PC-3 (cell line): ENCODE data around the gene TUFM. TPM values are rescaled to one million over a fixed set of nuclear protein-coding genes. Genes with fewer than 3 reads are reported as not detected.
"Not testable (repeated sequence)": the region's sequence is repeated elsewhere in the genome, so short reads cannot be mapped to it uniquely, and the experiment has no call there.

Experiments used
- ATAC-seq: fragments of 200-7000 bp; cut with Tn5 transposase; 2 replicates; pipeline ENCODE4 v1.9.1; 2020; ENCODE audit warnings: mild to moderate bottlenecking, moderate library complexity
- BruUV-seq: library from RNA; stranded (reverse); fragments of 400-500 nt; replicated peaks from 2 replicates; lab custom pipeline; 2021; lab: Mats Ljungman, UMichigan
- CTCF ChIA-PET: fragments of 300-600 bp; sonication (Branson Sonifier 250); formaldehyde crosslinking; loops from one replicate; lab custom pipeline; 2022; ENCODE audit warnings: antibody characterized with exemption; lab: Charles Lee
- POLR2A ChIA-PET: fragments of 300-600 bp; sonication (Branson Sonifier 250); formaldehyde crosslinking; loops from one replicate; lab custom pipeline; 2022; ENCODE audit warnings: antibody characterized with exemption; ENCODE audit not compliant: unreplicated experiment; lab: Charles Lee
- DNase-seq: peaks from one replicate; pipeline ENCODE4 v3.0.0-alpha.2; 2015
- H2AFZ ChIP-seq: fragments of 300-600 bp; sonication (generic); 2 replicates; pipeline ENCODE4 v1.6.0; 2016; ENCODE audit warnings: antibody characterized with exemption, low read length
- H3F3A ChIP-seq: fragments of 300-600 bp; sonication (generic); one replicate; pipeline ENCODE4 v1.6.0; 2017; ENCODE audit warnings: antibody characterized with exemption, low read length, control low read depth, mild to moderate bottlenecking; ENCODE audit not compliant: unreplicated experiment
- H3K27ac ChIP-seq: fragments of 300-600 bp; sonication (generic); 2 replicates; pipeline ENCODE4 v1.5.1; 2016; ENCODE audit warnings: mild to moderate bottlenecking, low read length
- H3K27me3 ChIP-seq: fragments of 300-600 bp; sonication (generic); 2 replicates; pipeline ENCODE4 v1.6.1; 2016; ENCODE audit warnings: low read length, mixed read lengths
- H3K36me3 ChIP-seq: fragments of 300-600 bp; sonication (generic); 2 replicates; pipeline ENCODE4 v1.6.1; 2016; ENCODE audit warnings: low read depth, mixed run types, low read length, mixed read lengths
- H3K4me1 ChIP-seq: fragments of 300-600 bp; sonication (generic); 2 replicates; pipeline ENCODE4 v1.5.1; 2016; ENCODE audit warnings: low read length; ENCODE audit not compliant: insufficient read depth
- H3K4me2 ChIP-seq: fragments of 300-600 bp; sonication (generic); 2 replicates; pipeline ENCODE4 v1.6.0; 2016; ENCODE audit warnings: low read length
- H3K4me3 ChIP-seq: fragments of 300-600 bp; sonication (generic); 2 replicates; pipeline ENCODE4 v1.5.1; 2016; ENCODE audit warnings: mild to moderate bottlenecking, low read length, mixed read lengths
- H3K79me2 ChIP-seq: fragments of 300-600 bp; sonication (generic); 2 replicates; pipeline ENCODE4 v1.6.1; 2017; ENCODE audit warnings: low read length, mixed read lengths
- H3K9ac ChIP-seq: fragments of 300-600 bp; sonication (generic); 2 replicates; pipeline ENCODE4 v1.6.0; 2016; ENCODE audit warnings: mild to moderate bottlenecking, low read length
- H3K9me2 ChIP-seq: fragments of 300-600 bp; sonication (generic); replicated peaks from 2 replicates; pipeline ENCODE4 v1.6.1; 2016; ENCODE audit warnings: mixed run types, low read length, mixed read lengths
- H3K9me3 ChIP-seq: fragments of 300-600 bp; sonication (generic); 2 replicates; pipeline ENCODE4 v1.6.1; 2016; ENCODE audit warnings: low read length, mixed read lengths
- H4K20me1 ChIP-seq: fragments of 300-600 bp; sonication (generic); 2 replicates; pipeline ENCODE4 v1.6.1; 2016; ENCODE audit warnings: low read length, mixed read lengths
- CTCF ChIP-seq: fragments of 300-600 bp; sonication (generic); conservative IDR thresholded peaks from 2 replicates; pipeline ENCODE4 v1.5.1; 2017; ENCODE audit warnings: antibody characterized with exemption, low read depth, mild to moderate bottlenecking, low read length
- EZH2 ChIP-seq: fragments of 300-600 bp; sonication (generic); IDR thresholded peaks from one replicate; pipeline ENCODE4 v1.6.1; 2017; ENCODE audit warnings: antibody characterized with exemption, mild to moderate bottlenecking, low read length; ENCODE audit not compliant: unreplicated experiment
- EZH2phosphoT487 ChIP-seq: fragments of 300-600 bp; sonication (generic); IDR thresholded peaks from 2 replicates; pipeline ENCODE4 v1.6.1; 2018; ENCODE audit warnings: mild to moderate bottlenecking, antibody characterized with exemption, low read length, borderline replicate concordance
- intact Hi-C: fragments of 100-400 bp; cut with micrococcal nuclease; formaldehyde crosslinking; loops from 2 replicates; pipeline ENCODE4 v1.9.0; 2023
- total RNA-seq: library from RNA; depleted of rRNA; stranded (reverse); fragments of >200 nt; gene quantifications from 2 replicates; pipeline ENCODE4 v1.2.3, GENCODE V29; 2014

The TUFM gene
- total RNA-seq, 1 experiment from 2014 or later, result 185 TPM

GRCh38 chr16:28821874-28822519, 24.2 kb downstream of the TUFM start:
- no peaks in the 10 kb centered on the region for H3F3A ChIP-seq
- intact Hi-C loops, result loop anchor here (5.0 kb wide), 1 partner anchor 125 kb away; no protein-coding TSS in a partner anchor
- ATAC-seq, result no peak
- H3K4me3 ChIP-seq, result peak overlapping the region; percentile 96
- H3K27ac ChIP-seq, result peak overlapping the region; percentile 86
- ChIA-PET POLR2A (interaction anchor here (0.7 to 1.0 kb wide), 2 partner anchors 23 to 152 kb away, joined by 4 to 8 read pairs; no protein-coding TSS in a partner anchor), CTCF (no interaction called here)
- peak overlapping the region; percentile 96 for H3K4me2 ChIP-seq
- DNase-seq, result no peak
- H3K36me3 ChIP-seq, result peaks cover 19% of the 10 kb centered on the region
- H3K9ac ChIP-seq, result peak overlapping the region; percentile 99
- peak overlapping the region; percentile 86 for H2AFZ ChIP-seq
- H3K27me3 ChIP-seq, result no peaks in the 10 kb centered on the region
- TF ChIP-seq CTCF (no peak), EZH2 (no peak), EZH2phosphoT487 (no peak)
- BruUV-seq, result TSS peak; percentile 82
- no peaks in the 10 kb centered on the region for H3K9me3 ChIP-seq
- H3K4me1 ChIP-seq, result peaks cover 22% of the 10 kb centered on the region
- H4K20me1 ChIP-seq, result peaks cover 26% of the 10 kb centered on the region
- H3K9me2 ChIP-seq, result no peaks in the 10 kb centered on the region
- peaks cover 46% of the 10 kb centered on the region for H3K79me2 ChIP-seq

GRCh38 chr16:28820546-28820945, 25.6 kb downstream of the TUFM start:
- POLR2A ChIA-PET, ATAC-seq, BruUV-seq, CTCF ChIA-PET, H3K9me3 ChIP-seq, H3K4me3 ChIP-seq, H3K27me3 ChIP-seq, H2AFZ ChIP-seq, DNase-seq, H3K9ac ChIP-seq, H3K4me2 ChIP-seq, H3K36me3 ChIP-seq, H3F3A ChIP-seq, H3K27ac ChIP-seq, H3K9me2 ChIP-seq: not testable (repeated sequence)
- peaks cover 12% of the 10 kb centered on the region for H4K20me1 ChIP-seq
- intact Hi-C loops, result loop anchor here (5.0 kb wide), 1 partner anchor 127 kb away; no protein-coding TSS in a partner anchor
- H3K79me2 ChIP-seq, result peaks cover 31% of the 10 kb centered on the region
- H3K4me1 ChIP-seq, result peaks cover 13% of the 10 kb centered on the region

- H2AFZ ChIP-seq, result no peak overlapping the region
- H3K9ac ChIP-seq, result no peak overlapping the region
- H4K20me1 ChIP-seq, result peaks cover 7% of the 10 kb centered on the region
- no peaks in the 10 kb centered on the region for H3K9me3 ChIP-seq
- DNase-seq (no peak), ATAC-seq (no peak)
- no peaks in the 10 kb centered on the region for H3K9me2 ChIP-seq
- no peaks in the 10 kb centered on the region for H3K27me3 ChIP-seq
- ChIA-PET POLR2A (no interaction called here), CTCF (no interaction called here)
- no peak overlapping the region for H3K4me3 ChIP-seq
- no peak overlapping the region for H3K27ac ChIP-seq
- H3K4me2 ChIP-seq, result no peak overlapping the region
- TF ChIP-seq EZH2phosphoT487, result no peak
- H3F3A ChIP-seq, result no peaks in the 10 kb centered on the region
- peaks cover 26% of the 10 kb centered on the region for H3K79me2 ChIP-seq
- peaks cover under 1% of the 10 kb centered on the region; the same call in 1 of the 2 replicates for H3K36me3 ChIP-seq
- intact Hi-C loops, result loop anchor here (5.0 kb wide), 1 partner anchor 127 kb away; no protein-coding TSS in a partner anchor
- H3K4me1 ChIP-seq, result peaks cover 8% of the 10 kb centered on the region
- no TSS peak for BruUV-seq
Observed at GRCh38 chr16:28820016-28820415, 26.1 kb downstream of the TUFM start.

- POLR2A ChIA-PET, H3K9ac ChIP-seq, H3K36me3 ChIP-seq, H3K27ac ChIP-seq, H3K27me3 ChIP-seq, CTCF ChIA-PET, H3K4me2 ChIP-seq, H2AFZ ChIP-seq, H3K4me3 ChIP-seq, H4K20me1 ChIP-seq, BruUV-seq, H3K79me2 ChIP-seq, H3K9me2 ChIP-seq, H3K4me1 ChIP-seq, intact Hi-C loops, DNase-seq, H3K9me3 ChIP-seq, H3F3A ChIP-seq: not testable (repeated sequence)
- ATAC-seq, result peak; percentile 39
Observed at GRCh38 chr16:28807445-28808120, 38.6 kb downstream of the TUFM start.

- POLR2A ChIA-PET, H3K9me2 ChIP-seq, H3K27ac ChIP-seq, intact Hi-C loops, CTCF ChIA-PET, H3K4me2 ChIP-seq, H3K4me3 ChIP-seq, H3K79me2 ChIP-seq, H3K9me3 ChIP-seq, BruUV-seq, H4K20me1 ChIP-seq, H3K9ac ChIP-seq, H3K27me3 ChIP-seq, H3K36me3 ChIP-seq, H3F3A ChIP-seq, DNase-seq, H2AFZ ChIP-seq, H3K4me1 ChIP-seq: not testable (repeated sequence)
- ATAC-seq, result peak; percentile 63
Observed at GRCh38 chr16:28802235-28803019, 43.7 kb downstream of the TUFM start.
